Mononuclear cell (primary cell): ENCODE results near the gene HNRNPA3. TPM values are rescaled to one million over a fixed set of nuclear protein-coding genes. Genes with fewer than 3 reads are reported as not detected.

Source experiments
- H3K27me3 ChIP-seq: 2 replicates; pipeline ENCODE4 v1.6.0; 2011; ENCODE audit warnings: low read length, control low read depth; ENCODE audit not compliant: insufficient read depth
- H3K4me1 ChIP-seq: 2 replicates; pipeline ENCODE4 v1.5.1; 2011; ENCODE audit warnings: mild to moderate bottlenecking, low read length, control low read depth; ENCODE audit not compliant: insufficient read depth
- H3K4me3 ChIP-seq: 2 replicates; pipeline ENCODE4 v1.5.1; 2011; ENCODE audit warnings: mild to moderate bottlenecking, low read length, moderate library complexity
- H3K9me3 ChIP-seq: 2 replicates; pipeline ENCODE4 v1.5.1; 2011; ENCODE audit warnings: low read depth, mild to moderate bottlenecking, control low read depth, low read length
- total RNA-seq: library from RNA; depleted of rRNA; stranded (reverse); fragments of >200 nt; gene quantifications from one replicate; pipeline ENCODE4 v1.2.3, GENCODE V29; 2012

HNRNPA3 gene
- total RNA-seq, 1 donor, result 108 TPM

GRCh38 chr2:177252808-177253531 is 40.4 kb downstream of the HNRNPA3 start:
- no peak overlapping the region for H3K4me3 ChIP-seq
- no peaks in the 10 kb centered on the region for H3K27me3 ChIP-seq
- no peaks in the 10 kb centered on the region for H3K9me3 ChIP-seq
- peaks cover 82% of the 10 kb centered on the region for H3K4me1 ChIP-seq

GRCh38 chr2:177253704-177254103 is 41.1 kb downstream of the HNRNPA3 start:
- H3K27me3 ChIP-seq, result no peaks in the 10 kb centered on the region
- peaks cover 77% of the 10 kb centered on the region for H3K4me1 ChIP-seq
- H3K4me3 ChIP-seq, result no peak overlapping the region
- no peaks in the 10 kb centered on the region for H3K9me3 ChIP-seq

- H3K4me1 ChIP-seq, result peaks cover 81% of the 10 kb centered on the region
- H3K27me3 ChIP-seq, result no peaks in the 10 kb centered on the region
- no peak overlapping the region for H3K4me3 ChIP-seq
- H3K9me3 ChIP-seq, result no peaks in the 10 kb centered on the region
Observed at GRCh38 chr2:177254433-177255226, 42.0 kb downstream of the HNRNPA3 start.

- Histone ChIP-seq H3K4me3 (no peak overlapping the region), H3K9me3 (no peaks in the 10 kb centered on the region), H3K4me1 (peaks cover 84% of the 10 kb centered on the region), H3K27me3 (no peaks in the 10 kb centered on the region)
Observed at GRCh38 chr2:177255227-177255601, 42.6 kb downstream of the HNRNPA3 start.

- Histone ChIP-seq H3K4me3 (no peak overlapping the region), H3K27me3 (no peaks in the 10 kb centered on the region), H3K4me1 (peaks cover 85% of the 10 kb centered on the region), H3K9me3 (no peaks in the 10 kb centered on the region)
Observed at GRCh38 chr2:177256026-177256425, 43.4 kb downstream of the HNRNPA3 start.

GRCh38 chr2:177256695-177257094 is 44.1 kb downstream of the HNRNPA3 start:
- Histone ChIP-seq H3K9me3 (no peaks in the 10 kb centered on the region), H3K4me3 (no peak overlapping the region), H3K27me3 (no peaks in the 10 kb centered on the region), H3K4me1 (peaks cover 85% of the 10 kb centered on the region)

- Histone ChIP-seq H3K27me3 (no peaks in the 10 kb centered on the region), H3K4me1 (peaks cover 83% of the 10 kb centered on the region), H3K9me3 (no peaks in the 10 kb centered on the region), H3K4me3 (no peak overlapping the region)
Observed at GRCh38 chr2:177257471-177257870, 44.9 kb downstream of the HNRNPA3 start.

GRCh38 chr2:177258059-177258458 is 45.5 kb downstream of the HNRNPA3 start:
- peaks cover 78% of the 10 kb centered on the region for H3K4me1 ChIP-seq
- no peaks in the 10 kb centered on the region for H3K27me3 ChIP-seq
- H3K9me3 ChIP-seq, result no peaks in the 10 kb centered on the region
- no peak overlapping the region for H3K4me3 ChIP-seq

- Histone ChIP-seq H3K27me3 (no peaks in the 10 kb centered on the region), H3K4me1 (peaks cover 57% of the 10 kb centered on the region), H3K4me3 (no peak overlapping the region), H3K9me3 (no peaks in the 10 kb centered on the region)
Observed at GRCh38 chr2:177260379-177260778, 47.8 kb downstream of the HNRNPA3 start.

GRCh38 chr2:177261116-177262060 is 48.8 kb downstream of the HNRNPA3 start:
- peak overlapping the region; percentile 4 for H3K4me3 ChIP-seq
- peaks cover 55% of the 10 kb centered on the region for H3K4me1 ChIP-seq
- H3K27me3 ChIP-seq, result no peaks in the 10 kb centered on the region
- H3K9me3 ChIP-seq, result no peaks in the 10 kb centered on the region

- H3K27me3 ChIP-seq, result no peaks in the 10 kb centered on the region
- peaks cover 55% of the 10 kb centered on the region for H3K4me1 ChIP-seq
- peak overlapping the region; percentile 87 for H3K4me3 ChIP-seq
- H3K9me3 ChIP-seq, result no peaks in the 10 kb centered on the region
Observed at GRCh38 chr2:177262092-177262491, 49.5 kb downstream of the HNRNPA3 start.

GRCh38 chr2:177262958-177263450 is 50.4 kb downstream of the HNRNPA3 start:
- Histone ChIP-seq H3K9me3 (no peaks in the 10 kb centered on the region), H3K27me3 (no peaks in the 10 kb centered on the region), H3K4me3 (peak overlapping the region; percentile 87), H3K4me1 (peaks cover 53% of the 10 kb centered on the region)

- H3K27me3 ChIP-seq, result no peaks in the 10 kb centered on the region
- H3K9me3 ChIP-seq, result no peaks in the 10 kb centered on the region
- H3K4me1 ChIP-seq, result peaks cover 53% of the 10 kb centered on the region
- H3K4me3 ChIP-seq, result peak overlapping the region; percentile 87
Observed at GRCh38 chr2:177263451-177264208, 51.0 kb downstream of the HNRNPA3 start.

- peaks cover 47% of the 10 kb centered on the region for H3K4me1 ChIP-seq
- peak overlapping the region; percentile 87 for H3K4me3 ChIP-seq
Observed at GRCh38 chr2:177264209-177264692, 51.7 kb downstream of the HNRNPA3 start.

More at GRCh38 chr2:177264209-177264692, 51.7 kb downstream of the HNRNPA3 start:
- no peaks in the 10 kb centered on the region for H3K27me3 ChIP-seq
- H3K9me3 ChIP-seq, result no peaks in the 10 kb centered on the region
